ENCODE measurements around the gene PRRX2. TPM values are rescaled to one million over a fixed set of nuclear protein-coding genes. Genes with fewer than 3 reads are reported as not detected.
"Not testable (repeated sequence)": the region's sequence is repeated elsewhere in the genome, so short reads cannot be mapped to it uniquely, and the experiment has no call there.

The PRRX2 gene
- total and polyA plus RNA-seq, 2 of the 4 experiments (the other 2 are of a cell fraction): 12.7 to 35.5 TPM

DNA sequence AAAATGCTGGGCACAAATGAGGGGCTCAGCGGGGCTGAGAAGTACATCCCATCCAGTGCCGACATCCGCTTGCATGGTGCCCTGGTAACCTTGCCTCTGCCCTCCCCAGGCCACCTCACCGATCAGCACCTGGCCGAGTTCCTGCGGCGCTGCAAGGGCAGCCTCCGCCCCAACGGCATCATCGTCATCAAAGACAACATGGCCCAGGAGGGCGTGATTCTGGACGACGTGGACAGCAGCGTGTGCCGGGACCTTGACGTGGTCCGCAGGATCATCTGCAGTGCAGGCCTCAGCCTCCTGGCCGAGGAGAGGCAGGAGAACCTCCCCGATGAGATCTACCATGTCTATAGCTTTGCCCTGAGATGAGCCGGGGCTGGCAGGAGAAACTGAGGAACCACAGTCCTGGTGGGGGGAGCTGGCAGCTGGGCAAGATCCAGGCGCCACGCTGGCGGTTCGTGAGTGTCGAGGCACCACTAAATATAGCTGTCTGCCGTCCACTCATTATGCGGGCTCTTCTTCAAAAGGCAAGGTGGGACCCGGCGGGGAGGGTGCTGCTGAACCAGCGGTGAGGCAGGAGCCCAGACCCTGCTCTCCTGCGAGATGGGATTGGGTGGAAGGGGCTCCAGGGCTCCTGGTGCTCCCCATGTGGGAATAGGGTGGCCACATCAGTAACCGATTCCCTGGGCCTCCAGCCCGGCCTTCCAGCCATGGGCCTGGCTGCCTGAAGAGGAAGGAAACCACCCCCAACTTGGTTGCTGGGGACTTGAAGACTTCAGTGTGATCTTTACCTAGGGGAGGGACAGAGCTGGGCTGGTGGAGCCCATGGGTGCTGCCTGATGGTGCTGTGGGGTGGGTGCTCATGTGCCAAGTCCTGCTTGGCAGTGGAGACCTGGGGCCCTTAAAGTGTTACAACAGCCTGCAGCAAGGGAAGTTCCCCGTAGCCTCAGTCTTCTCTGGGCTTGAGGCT, 30.1 kb upstream of the PRRX2 start:
- no peak for TF ChIP-seq MXI1 (IDR thresholded peaks at IDR 0.05; ENCODE audit: borderline replicate concordance, low read depth, low read length)
- TF ChIP-seq RCOR1 (IDR thresholded peaks at IDR 0.05; ENCODE audit: insufficient replicate concordance, low read length): no peak
- no peak for TF ChIP-seq POLR2A (IDR thresholded peaks at IDR 0.05; ENCODE audit: low read depth, low read length)
- TF ChIP-seq MAFK (IDR thresholded peaks at IDR 0.05; ENCODE audit: low read depth, low read length): no peak
- no peak for TF ChIP-seq MAZ (IDR thresholded peaks at IDR 0.05; ENCODE audit: borderline replicate concordance, low read depth, low read length)
- no peak for TF ChIP-seq RAD21 (IDR thresholded peaks at IDR 0.05; ENCODE audit: low read length)
- no peak for TF ChIP-seq CEBPB (IDR thresholded peaks at IDR 0.05; ENCODE audit: low read depth, low read length)

DNA sequence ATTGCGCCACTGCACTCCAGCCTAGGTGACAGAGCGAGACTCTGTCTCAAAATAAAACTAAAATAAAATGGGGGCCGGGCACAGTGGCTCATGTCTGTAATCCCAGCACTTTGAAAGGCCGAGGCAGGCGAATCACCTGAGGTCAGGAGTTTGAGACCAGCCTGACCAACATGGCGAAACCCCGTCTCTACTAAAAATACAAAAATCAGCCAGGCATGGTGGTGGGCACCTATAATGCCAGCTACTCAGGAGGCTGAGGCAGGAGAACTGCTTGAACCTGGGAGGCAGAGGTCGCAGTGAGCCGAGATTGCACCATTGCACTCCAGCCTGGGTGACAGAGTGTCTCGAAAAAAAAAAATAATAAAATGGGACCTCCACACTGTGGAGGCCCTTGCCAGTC, 29.1 kb upstream of the PRRX2 start:
- H2BK15ac ChIP-seq (ENCODE audit: low read depth, low read length); H2AK9ac ChIP-seq (replicated peaks; ENCODE audit: low read depth, low read length, poor library complexity); H3K27me3 ChIP-seq (ENCODE audit: control insufficient read depth, insufficient read depth, low read length); POLR2A ChIA-PET (ENCODE audit: unreplicated experiment); H3K9me3 ChIP-seq (ENCODE audit: control insufficient read depth, insufficient read depth, low read length); H3K4ac ChIP-seq (ENCODE audit: low read depth, low read length); H4K91ac ChIP-seq (ENCODE audit: insufficient read depth, low read depth, low read length); H4K8ac ChIP-seq (ENCODE audit: low read depth in 2 of 2, low read length in 2 of 2); H4K5ac ChIP-seq (ENCODE audit: low read depth, low read length); H3K4me2 ChIP-seq (ENCODE audit: low read depth, low read length); H3K18ac ChIP-seq (ENCODE audit: low read depth, low read length); dilution Hi-C loops (cut with HindIII; ENCODE audit: low sequenced_read_pairs, unreplicated experiment); H3K56ac ChIP-seq (ENCODE audit: extremely low read depth, insufficient read depth, low read length); H3K14ac ChIP-seq (replicated peaks; ENCODE audit: low read depth, low read length); ATAC-seq (ENCODE audit: low read depth); H3K4me3 ChIP-seq (ENCODE audit: insufficient read depth, low read depth, low read length); BruUV-seq (replicated peaks); H2AK5ac ChIP-seq (ENCODE audit: low read depth, low read length); DNase-seq; H2AFZ ChIP-seq (replicated peaks; ENCODE audit: low read length, poor library complexity); H2BK20ac ChIP-seq (ENCODE audit: low read depth, low read length); H2BK120ac ChIP-seq (ENCODE audit: low read depth, low read length); H3K23ac ChIP-seq (ENCODE audit: low read depth, low read length); H3K27ac ChIP-seq (ENCODE audit: insufficient read depth, low read length); H3K9ac ChIP-seq (ENCODE audit: low read depth, low read length); in situ Hi-C loops (cut with MboI; ENCODE audit: low sequenced_read_pairs); intact Hi-C loops (cut with micrococcal nuclease); CTCF ChIA-PET; H2BK5ac ChIP-seq (ENCODE audit: low read depth, low read length, poor library complexity, severe bottlenecking): not testable (repeated sequence)
- peaks cover 15% of the 10 kb centered on the region for H3K9me1 ChIP-seq (ENCODE audit: insufficient read depth, low read length)
- peaks cover 26% of the 10 kb centered on the region for H3K4me1 ChIP-seq (ENCODE audit: control insufficient read depth, insufficient read depth, low read length)
- 92% methylated on average over 2 of the region's 10 CpGs; no CpG with 5 or more reads in 1 of the 2 experiments for WGBS, 2 experiments (ENCODE audit: extremely low coverage in 2 of 2, insufficient read length in 1 of 2)
- peaks cover 67% of the 10 kb centered on the region for H3K36me3 ChIP-seq (ENCODE audit: control insufficient read depth, insufficient read depth, low read length)
- H4K20me1 ChIP-seq (ENCODE audit: insufficient read depth, low read length): peaks cover 94% of the 10 kb centered on the region
- H3K79me1 ChIP-seq (ENCODE audit: low read depth in 1 of 2, low read length in 2 of 2): peaks cover 20 to 96% of the 10 kb centered on the region in 2 experiments

More for the DNA sequence above, 30.1 kb upstream of the PRRX2 start:
- Histone ChIP-seq H3K4ac (ENCODE audit: low read depth, low read length) (no peak overlapping the region), H2AK5ac (ENCODE audit: low read depth, low read length) (no peak overlapping the region), H3K79me1 (ENCODE audit: low read depth in 1 of 2, low read length in 2 of 2) (peaks cover 20 to 95% of the 10 kb centered on the region in 2 experiments), H4K5ac (ENCODE audit: low read depth, low read length) (no peak overlapping the region), H3K4me3 (ENCODE audit: insufficient read depth, low read depth, low read length) (no peak overlapping the region), H4K91ac (ENCODE audit: insufficient read depth, low read depth, low read length) (no peak overlapping the region), H3K4me2 (ENCODE audit: low read depth, low read length) (no peak overlapping the region), H3K4me1 (ENCODE audit: control insufficient read depth, insufficient read depth, low read length) (peaks cover 27% of the 10 kb centered on the region), H3K9me3 (ENCODE audit: control insufficient read depth, insufficient read depth, low read length) (no peaks in the 10 kb centered on the region), H3K27me3 (ENCODE audit: control insufficient read depth, insufficient read depth, low read length) (no peaks in the 10 kb centered on the region), H2BK20ac (ENCODE audit: low read depth, low read length) (no peak overlapping the region), H4K8ac (ENCODE audit: low read depth in 2 of 2, low read length in 2 of 2) (no peak overlapping the region), H2AK9ac (replicated peaks; ENCODE audit: low read depth, low read length, poor library complexity) (peak overlapping the region; percentile 50), H3K36me3 (ENCODE audit: control insufficient read depth, insufficient read depth, low read length) (peaks cover 68% of the 10 kb centered on the region), H3K27ac (ENCODE audit: insufficient read depth, low read length) (no peak overlapping the region), H3K18ac (ENCODE audit: low read depth, low read length) (no peak overlapping the region), H2AFZ (replicated peaks; ENCODE audit: low read length, poor library complexity) (no peak overlapping the region), H2BK120ac (ENCODE audit: low read depth, low read length) (no peak overlapping the region), H2BK5ac (ENCODE audit: low read depth, low read length, poor library complexity, severe bottlenecking) (no peak overlapping the region), H3K9ac (ENCODE audit: low read depth, low read length) (no peak overlapping the region), H3K56ac (ENCODE audit: extremely low read depth, insufficient read depth, low read length) (no peak overlapping the region), H3K9me1 (ENCODE audit: insufficient read depth, low read length) (peaks cover 25% of the 10 kb centered on the region), H2BK15ac (ENCODE audit: low read depth, low read length) (no peak overlapping the region), H4K20me1 (ENCODE audit: insufficient read depth, low read length) (peaks cover 94% of the 10 kb centered on the region), H3K23ac (ENCODE audit: low read depth, low read length) (no peak overlapping the region), H3K14ac (replicated peaks; ENCODE audit: low read depth, low read length) (no peak overlapping the region)
- dilution Hi-C loops (cut with HindIII; ENCODE audit: low sequenced_read_pairs, unreplicated experiment) (no loop called here), in situ Hi-C loops (cut with MboI; ENCODE audit: low sequenced_read_pairs) (no loop called here), intact Hi-C loops (cut with micrococcal nuclease) (no loop called here)
- DNase-seq (no peak), ATAC-seq (ENCODE audit: low read depth) (no peak)
- ChIA-PET CTCF (no interaction called here), POLR2A (ENCODE audit: unreplicated experiment) (no interaction called here)
- WGBS, 2 experiments (ENCODE audit: extremely low coverage in 2 of 2, insufficient read length in 1 of 2): 95% methylated on average over 29 of the region's 34 CpGs; no CpG with 5 or more reads in 1 of the 2 experiments
- no TSS peak for BruUV-seq (replicated peaks)

Measured in IMR-90 (cell line).